HK-2 (cell line): ENCODE data around the gene GPC6.

Source experiments
- DNase-seq: peaks from one replicate; pipeline ENCODE4 v3.0.0-alpha.2; 2018; ENCODE audit not compliant: unreplicated experiment

The GPC6 gene

DNA sequence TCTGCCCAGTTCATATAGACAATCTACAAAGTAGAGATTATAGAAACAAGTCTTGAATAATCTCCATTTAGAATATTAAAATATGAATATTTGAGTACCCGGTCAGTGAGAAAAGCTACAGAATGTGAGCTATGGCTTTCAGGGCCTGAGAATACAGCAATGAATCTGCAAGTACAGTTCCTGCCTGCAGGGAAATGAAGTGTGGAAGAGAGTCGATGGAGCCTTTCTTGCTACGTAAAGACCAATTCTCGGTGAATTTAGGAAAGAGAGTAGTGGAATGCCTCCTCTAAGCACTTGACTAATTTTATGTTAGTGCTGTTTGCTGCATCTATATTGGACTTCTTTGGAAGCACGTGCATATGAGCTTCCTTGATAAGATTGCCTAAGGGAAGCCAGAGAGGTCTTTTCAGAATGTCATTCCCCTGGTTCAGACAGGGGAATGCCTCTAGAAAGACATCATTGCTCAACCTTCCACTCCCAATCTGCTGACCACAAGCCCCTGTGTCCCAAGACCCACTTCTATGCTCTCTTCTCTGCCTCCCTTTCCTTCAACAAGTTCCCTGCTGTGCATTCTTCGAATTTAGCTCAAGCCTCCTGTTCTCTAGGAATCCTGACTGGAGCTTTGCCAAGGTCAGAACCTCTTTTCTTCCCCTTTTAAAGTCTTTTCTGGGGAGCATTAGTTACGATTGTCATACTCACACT, 41.9 kb downstream of the GPC6 start:
- DNase-seq: no peak

DNA sequence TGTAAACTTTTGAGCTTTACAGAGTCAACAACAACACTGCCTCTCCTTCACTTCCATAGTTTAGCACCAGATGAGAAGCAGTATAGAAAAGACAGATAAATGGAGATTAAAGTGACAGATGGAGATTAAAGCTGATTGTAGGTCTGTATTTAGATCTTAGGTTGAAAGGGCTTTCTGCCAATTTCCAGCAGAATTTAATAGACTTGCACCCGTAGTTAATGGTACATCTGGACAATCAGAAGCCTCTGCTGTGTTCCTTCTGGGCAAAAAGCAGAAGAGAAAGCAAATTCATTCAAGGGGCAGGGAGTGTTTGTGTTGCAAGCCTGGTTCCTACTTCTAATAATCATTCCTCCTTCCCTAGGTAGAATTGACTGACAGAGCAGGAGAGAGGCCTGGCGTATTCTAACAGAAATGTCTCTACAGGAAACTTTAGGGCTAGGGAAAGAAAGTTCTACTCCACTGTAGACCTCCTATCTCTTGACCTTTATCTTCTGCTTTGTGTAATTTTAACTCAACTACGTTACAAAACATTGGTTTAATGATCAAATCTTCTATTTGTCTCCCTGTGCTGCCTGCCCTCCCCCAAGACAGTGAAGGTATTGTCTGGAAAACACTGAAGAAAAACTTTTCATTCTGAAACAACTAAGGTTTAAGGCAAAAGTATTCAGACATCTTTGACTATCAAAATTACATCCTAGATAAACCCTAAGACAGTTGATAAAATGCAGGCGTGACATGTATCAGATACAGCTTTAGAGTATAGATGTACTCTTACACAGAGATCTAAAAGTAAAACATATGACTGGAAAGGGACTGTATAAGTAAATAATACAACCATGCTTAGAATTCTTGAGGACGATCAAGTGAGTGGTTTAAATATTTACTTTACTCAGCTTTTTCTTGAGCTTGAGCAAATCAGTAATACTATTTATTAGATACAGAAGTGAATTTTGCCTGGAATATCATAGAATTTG, 44.4 kb downstream of the GPC6 start:
- no peak for DNase-seq

DNA sequence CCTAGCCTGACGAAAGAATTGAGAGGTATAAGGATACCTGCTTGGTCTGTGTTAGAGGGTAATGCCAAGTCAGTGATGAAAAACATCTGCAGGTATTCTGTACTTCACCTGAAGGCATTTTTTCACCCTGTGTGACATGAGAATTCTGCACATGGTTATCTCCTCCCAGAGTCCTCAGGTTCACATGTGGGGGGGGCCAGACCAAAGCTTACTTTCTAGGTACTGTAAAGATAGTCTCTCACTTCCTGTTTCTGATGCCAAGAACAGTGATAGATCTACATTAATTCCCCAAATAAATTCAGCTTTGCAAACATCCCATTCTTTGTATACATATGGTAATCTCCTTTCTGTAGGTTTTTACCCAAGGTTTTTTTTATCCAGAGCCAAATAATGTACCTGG, 53.4 kb downstream of the GPC6 start:
- DNase-seq: no peak

- no peak for DNase-seq
Measured at GRCh38 chr13:93280688-93281087, 54.1 kb downstream of the GPC6 start.

- DNase-seq: no peak
Measured at GRCh38 chr13:93283255-93283654, 56.6 kb downstream of the GPC6 start.

- no peak for DNase-seq
Measured at GRCh38 chr13:93284064-93284463, 57.5 kb downstream of the GPC6 start.

- DNase-seq: no peak
Measured at GRCh38 chr13:93286047-93286446, 59.4 kb downstream of the GPC6 start.

DNA sequence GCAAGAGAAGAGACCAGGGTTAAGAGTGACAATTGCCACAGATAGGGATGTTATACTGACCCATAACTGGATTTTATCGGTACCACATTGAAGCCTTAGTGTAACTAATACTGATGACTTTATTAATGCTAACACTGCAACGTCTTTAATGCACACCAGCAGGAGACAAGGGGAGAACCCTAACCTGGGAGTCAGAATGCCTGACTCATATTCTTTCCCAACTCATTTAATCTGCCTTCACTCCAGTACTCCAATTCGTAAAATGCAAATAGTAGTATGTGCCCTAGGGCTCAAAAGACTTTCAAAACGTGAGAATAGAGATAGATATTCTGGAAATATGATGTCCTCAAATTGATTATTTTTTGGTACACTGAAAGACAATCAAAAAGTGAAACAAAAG, 62.4 kb downstream of the GPC6 start:
- DNase-seq: no peak

DNA sequence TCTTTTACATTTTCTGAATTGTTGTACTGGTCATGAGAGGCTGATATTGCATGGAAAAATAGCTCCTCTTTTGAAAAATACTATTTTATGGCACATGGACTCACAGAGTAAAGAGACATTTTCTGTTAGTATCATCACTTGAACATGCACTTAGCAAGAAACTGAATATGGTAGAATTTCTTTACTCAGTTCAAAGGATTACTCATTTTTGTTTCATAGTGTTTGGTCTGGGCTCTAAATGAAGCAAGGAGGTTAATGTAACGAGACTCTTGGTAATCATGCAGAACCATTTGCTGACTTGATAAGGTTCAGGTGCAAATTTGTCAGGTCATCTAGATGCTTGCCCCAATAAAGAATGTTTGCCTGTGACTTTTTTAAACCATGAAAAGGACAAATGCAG, 63.2 kb downstream of the GPC6 start:
- no peak for DNase-seq

DNA sequence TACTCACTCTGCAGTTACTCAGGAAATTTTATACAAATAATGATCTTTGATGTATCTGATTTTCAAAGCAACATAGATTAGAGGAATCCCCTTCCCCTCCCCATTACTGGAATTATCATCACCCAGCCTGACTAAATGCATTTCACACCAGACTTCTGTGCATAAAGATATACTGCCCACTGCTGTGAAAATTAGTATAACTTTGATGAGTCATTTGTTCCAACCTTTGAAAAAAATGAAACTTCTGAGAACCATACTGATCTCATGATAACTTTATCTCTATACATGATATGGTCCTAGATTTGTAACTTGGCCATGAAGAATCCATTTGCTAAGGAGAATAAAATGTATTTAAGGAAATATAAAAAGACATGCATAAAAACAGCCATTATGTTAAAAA, 63.9 kb downstream of the GPC6 start:
- no peak for DNase-seq

DNA sequence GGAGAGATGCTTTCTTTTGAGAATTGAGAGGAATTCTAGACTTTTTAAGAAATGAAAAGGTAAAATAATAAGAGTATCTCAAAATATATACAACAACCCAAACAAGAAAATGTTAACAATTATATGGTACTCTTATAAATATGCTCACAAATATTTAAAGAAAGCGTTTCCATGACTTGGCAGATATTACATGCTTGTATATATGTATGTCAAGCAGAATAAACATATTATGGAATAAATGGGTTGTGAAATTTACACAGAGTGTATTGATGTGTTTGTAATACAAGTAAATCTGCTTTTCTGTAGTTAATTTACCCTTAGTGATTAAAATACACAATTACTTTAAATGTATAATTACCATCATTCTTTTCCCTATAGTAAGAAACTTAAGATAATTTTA, 65.8 kb downstream of the GPC6 start:
- no peak for DNase-seq

DNA sequence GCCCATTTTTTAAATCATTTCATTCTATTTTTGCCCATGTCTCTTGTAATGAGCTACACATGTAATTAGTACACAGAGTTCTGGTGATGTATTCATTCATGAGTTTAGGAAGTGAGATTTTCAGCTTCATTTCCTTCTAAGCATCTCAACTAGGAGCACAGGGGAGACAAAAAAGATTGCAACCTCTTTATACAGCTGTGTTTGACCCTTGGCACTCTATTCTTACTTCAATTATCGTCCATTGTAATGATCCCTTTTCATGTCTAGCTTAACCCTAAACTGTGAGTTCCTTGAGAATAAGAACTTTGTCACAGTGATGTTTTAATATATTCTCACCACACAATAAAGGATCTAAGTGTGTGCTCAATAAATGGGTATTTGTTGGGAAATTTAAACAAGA, 67.1 kb downstream of the GPC6 start:
- DNase-seq: no peak

DNA sequence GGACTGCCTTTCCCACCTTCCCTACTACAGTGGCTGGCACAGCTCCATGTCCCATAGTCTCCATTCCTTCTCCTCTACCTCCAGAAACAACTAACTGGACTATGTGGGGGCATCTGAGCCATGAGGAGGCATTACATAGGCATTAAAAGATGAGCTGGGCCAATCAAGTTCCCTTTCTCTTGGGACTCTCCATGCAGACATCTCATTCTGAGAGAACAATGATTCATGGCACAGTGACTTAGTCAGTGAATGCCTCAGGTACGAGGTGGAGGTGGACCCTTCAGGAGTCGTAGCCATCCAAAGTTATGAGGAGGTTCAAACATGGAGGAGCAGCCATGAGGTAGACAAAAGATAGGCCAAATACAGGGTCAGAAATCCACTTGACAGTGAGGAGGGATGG, 70.0 kb downstream of the GPC6 start:
- no peak for DNase-seq

- DNase-seq: no peak
Measured at GRCh38 chr13:93298713-93299112, 72.1 kb downstream of the GPC6 start.

GRCh38 chr13:93304134-93304533, 77.5 kb downstream of the GPC6 start:
- no peak for DNase-seq

GRCh38 chr13:93304868-93305613, 78.4 kb downstream of the GPC6 start:
- no peak for DNase-seq

DNA sequence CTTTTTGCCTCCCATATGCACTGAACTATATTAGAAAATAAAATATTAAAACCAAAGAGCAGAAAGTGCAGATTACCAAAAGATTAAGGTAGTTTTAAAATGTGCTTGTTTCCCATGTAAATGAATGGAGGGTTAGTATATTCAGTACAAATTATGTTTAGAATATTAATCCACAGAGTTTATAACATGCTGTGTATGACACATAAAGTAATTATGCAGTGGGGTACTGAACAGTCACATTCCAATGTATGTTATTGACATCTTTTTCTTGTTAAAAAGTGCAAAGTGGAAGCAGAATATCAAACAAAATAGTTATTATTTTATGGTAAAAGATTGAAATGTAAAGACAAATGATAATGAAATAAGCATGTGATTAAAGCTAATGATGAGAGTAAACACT, 79.3 kb downstream of the GPC6 start:
- DNase-seq: no peak

DNA sequence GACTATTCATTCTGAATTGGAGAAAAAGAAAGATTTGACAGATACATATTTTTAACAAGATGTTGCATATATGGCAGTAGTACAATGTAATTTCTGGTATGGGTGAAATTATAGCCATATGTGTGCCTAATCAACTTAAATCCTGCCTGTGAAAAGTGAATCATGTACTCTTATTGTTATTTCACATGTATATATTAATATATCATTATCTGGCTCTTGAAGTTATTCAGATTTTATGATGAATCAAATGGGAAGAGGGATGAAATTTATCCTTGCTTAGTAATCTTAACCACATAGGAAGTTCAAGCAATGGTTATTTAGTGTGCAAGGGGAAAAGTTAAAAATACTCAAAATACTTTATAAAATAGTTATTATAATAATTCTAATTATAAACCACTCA, 80.5 kb downstream of the GPC6 start:
- DNase-seq: no peak

DNA sequence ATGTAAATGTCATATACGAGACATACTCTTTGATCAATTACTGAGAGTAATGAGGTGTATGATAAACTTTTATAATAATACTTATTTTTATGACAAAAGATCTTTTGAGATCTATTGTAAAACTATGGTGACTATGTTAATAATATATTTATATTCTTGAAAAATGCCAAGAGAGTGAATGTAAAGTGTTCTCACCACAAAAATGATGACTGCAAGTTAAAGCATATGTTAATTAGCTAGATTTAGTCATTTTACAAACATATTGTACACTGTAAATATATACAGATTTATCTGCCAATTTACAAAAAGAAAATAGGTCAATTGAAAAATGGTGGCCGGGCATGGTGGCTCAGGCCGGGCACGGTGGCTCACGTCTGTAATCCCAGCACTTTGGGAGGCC, 81.0 kb downstream of the GPC6 start:
- DNase-seq: no peak

DNA sequence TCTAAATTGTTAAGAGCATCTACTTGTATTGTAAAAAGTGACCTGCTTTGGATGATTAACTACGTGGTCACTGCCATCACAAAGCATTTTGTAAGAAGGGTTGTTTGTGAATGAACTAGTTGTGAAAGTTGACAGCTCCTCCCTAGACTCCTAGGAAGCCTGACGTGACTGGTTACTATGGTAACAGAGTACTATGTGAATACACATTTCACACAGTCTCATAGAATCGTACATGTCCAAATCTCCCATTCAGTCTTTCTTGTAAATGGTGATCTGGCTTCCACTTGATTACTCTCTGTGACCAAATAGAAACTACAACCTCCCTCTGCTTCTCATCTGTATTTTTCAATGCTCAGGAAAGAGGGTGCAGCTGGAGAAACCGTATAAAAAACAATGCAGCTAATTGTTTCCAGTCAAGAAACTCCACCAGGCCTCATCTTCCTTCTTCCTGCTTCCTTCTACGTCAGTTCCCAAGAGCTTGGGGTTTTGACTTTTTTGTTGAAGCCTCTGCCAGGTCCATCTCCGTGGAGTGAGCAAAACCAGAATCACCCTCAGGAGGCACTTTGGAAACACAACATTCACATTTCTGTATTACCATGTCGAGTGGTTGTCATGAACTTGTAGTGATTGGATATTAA, 83.4 kb downstream of the GPC6 start:
- DNase-seq: no peak

GRCh38 chr13:93316841-93317240, 90.2 kb downstream of the GPC6 start:
- no peak for DNase-seq
